ENCODE results near the gene IGFL2. TPM values are rescaled to one million over a fixed set of nuclear protein-coding genes. Genes with fewer than 3 reads are reported as not detected.

IGFL2 gene
- total and polyA plus RNA-seq, 2 of the 4 experiments (the other 2 are of a cell fraction), result not detected

DNA sequence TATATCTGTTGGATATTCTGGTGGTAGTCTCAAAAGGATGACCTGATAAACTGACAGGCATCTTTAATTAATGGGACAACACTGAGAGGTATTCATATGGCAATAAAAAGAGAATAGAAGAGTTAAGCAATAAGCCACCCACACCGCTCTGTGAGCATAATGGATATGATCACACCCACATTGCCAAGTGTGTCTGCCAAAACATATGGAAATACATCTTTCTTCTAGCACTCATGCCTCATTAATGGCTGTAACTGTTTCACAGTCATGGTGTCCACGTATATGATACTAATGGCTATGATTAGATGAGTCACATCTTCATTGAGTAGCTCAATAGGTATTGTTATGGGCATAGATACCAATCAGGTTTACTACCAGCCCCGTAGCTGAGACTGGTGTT is 36.7 kb upstream of the IGFL2 start:
- Histone ChIP-seq H3K56ac (ENCODE audit: extremely low read depth, insufficient read depth, low read length) (no peak overlapping the region), H3K4me3 (ENCODE audit: insufficient read depth, low read depth, low read length) (no peak overlapping the region), H2AK5ac (ENCODE audit: low read depth, low read length) (no peak overlapping the region), H3K4ac (ENCODE audit: low read depth, low read length) (no peak overlapping the region), H2AK9ac (replicated peaks; ENCODE audit: low read depth, low read length, poor library complexity) (no peak overlapping the region), H3K14ac (replicated peaks; ENCODE audit: low read depth, low read length) (no peak overlapping the region), H2BK15ac (ENCODE audit: low read depth, low read length) (no peak overlapping the region), H4K91ac (ENCODE audit: insufficient read depth, low read depth, low read length) (no peak overlapping the region), H2AFZ (replicated peaks; ENCODE audit: low read length, poor library complexity) (no peak overlapping the region), H3K9me1 (ENCODE audit: insufficient read depth, low read length) (no peaks in the 10 kb centered on the region), H4K5ac (ENCODE audit: low read depth, low read length) (no peak overlapping the region), H2BK120ac (ENCODE audit: low read depth, low read length) (no peak overlapping the region), H3K18ac (ENCODE audit: low read depth, low read length) (no peak overlapping the region), H3K23ac (ENCODE audit: low read depth, low read length) (no peak overlapping the region), H3K27me3 (ENCODE audit: control insufficient read depth, insufficient read depth, low read length) (peaks cover 34% of the 10 kb centered on the region), H2BK5ac (ENCODE audit: low read depth, low read length, poor library complexity, severe bottlenecking) (no peak overlapping the region), H4K8ac (ENCODE audit: low read depth in 2 of 2, low read length in 2 of 2) (no peak overlapping the region), H2BK20ac (ENCODE audit: low read depth, low read length) (no peak overlapping the region), H3K9me3 (ENCODE audit: control insufficient read depth, insufficient read depth, low read length) (no peaks in the 10 kb centered on the region; the same call in 1 of the 2 replicates), H4K20me1 (ENCODE audit: insufficient read depth, low read length) (no peaks in the 10 kb centered on the region), H3K27ac (ENCODE audit: insufficient read depth, low read length) (no peak overlapping the region), H3K9ac (ENCODE audit: low read depth, low read length) (no peak overlapping the region), H3K36me3 (ENCODE audit: control insufficient read depth, insufficient read depth, low read length) (no peaks in the 10 kb centered on the region), H3K79me1 (ENCODE audit: low read depth in 1 of 2, low read length in 2 of 2) (no peaks in the 10 kb centered on the region), H3K4me1 (ENCODE audit: control insufficient read depth, insufficient read depth, low read length) (peaks cover 3% of the 10 kb centered on the region; the same call in 1 of the 2 replicates), H3K4me2 (ENCODE audit: low read depth, low read length) (no peak overlapping the region)
- intact Hi-C loops (cut with micrococcal nuclease), result loop anchor here (10.0 kb wide), 1 partner anchor 443 kb away; no protein-coding TSS in a partner anchor
- CTCF ChIA-PET, result no interaction called here
- DNase-seq, result no peak
- dilution Hi-C loops (cut with HindIII; ENCODE audit: low sequenced_read_pairs, unreplicated experiment), result no loop called here
- in situ Hi-C loops (cut with MboI; ENCODE audit: low sequenced_read_pairs), result no loop called here
- WGBS, 2 experiments (ENCODE audit: extremely low coverage in 2 of 2, insufficient read length in 1 of 2), result no CpG with 5 or more reads among the region's 3 CpGs
- no TSS peak for BruUV-seq (replicated peaks)
- POLR2A ChIA-PET (ENCODE audit: unreplicated experiment), result no interaction called here
- TF ChIP-seq NFE2L2 (IDR thresholded peaks at IDR 0.05; ENCODE audit: low read depth, low read length) (no peak), RCOR1 (IDR thresholded peaks at IDR 0.05; ENCODE audit: insufficient replicate concordance, low read length) (no peak), CHD1 (IDR thresholded peaks at IDR 0.05; ENCODE audit: low read depth, low read length) (no peak), MAZ (IDR thresholded peaks at IDR 0.05; ENCODE audit: borderline replicate concordance, low read depth, low read length) (no peak), MAFK (IDR thresholded peaks at IDR 0.05; ENCODE audit: low read depth, low read length) (no peak), FOS (IDR thresholded peaks at IDR 0.05; ENCODE audit: low read depth, low read length) (no peak), CEBPB (IDR thresholded peaks at IDR 0.05; ENCODE audit: low read depth, low read length) (no peak), RAD21 (IDR thresholded peaks at IDR 0.05; ENCODE audit: low read length) (no peak), RFX5 (IDR thresholded peaks at IDR 0.05; ENCODE audit: low read depth, low read length) (no peak)
- TF ChIP-seq, protein P1, sequence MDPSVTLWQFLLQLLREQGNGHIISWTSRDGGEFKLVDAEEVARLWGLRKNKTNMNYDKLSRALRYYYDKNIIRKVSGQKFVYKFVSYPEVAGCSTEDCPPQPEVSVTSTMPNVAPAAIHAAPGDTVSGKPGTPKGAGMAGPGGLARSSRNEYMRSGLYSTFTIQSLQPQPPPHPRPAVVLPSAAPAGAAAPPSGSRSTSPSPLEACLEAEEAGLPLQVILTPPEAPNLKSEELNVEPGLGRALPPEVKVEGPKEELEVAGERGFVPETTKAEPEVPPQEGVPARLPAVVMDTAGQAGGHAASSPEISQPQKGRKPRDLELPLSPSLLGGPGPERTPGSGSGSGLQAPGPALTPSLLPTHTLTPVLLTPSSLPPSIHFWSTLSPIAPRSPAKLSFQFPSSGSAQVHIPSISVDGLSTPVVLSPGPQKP (IDR thresholded peaks at IDR 0.05; ENCODE audit: borderline replicate concordance, low read depth, low read length), result no peak
- no peak for ATAC-seq (ENCODE audit: low read depth)

Data from IMR-90 (cell line).